ENCODE results near the gene ABI3BP.
"Not testable (repeated sequence)": the region's sequence is repeated elsewhere in the genome, so short reads cannot be mapped to it uniquely, and the experiment has no call there.

Gene ABI3BP

GRCh38 chr3:100978011-100978659 lies 15.1 kb downstream of the ABI3BP start:
- DNase-seq = no peak

GRCh38 chr3:100976611-100977010 lies 16.6 kb downstream of the ABI3BP start:
- no peak for DNase-seq

GRCh38 chr3:100975714-100976113 lies 17.5 kb downstream of the ABI3BP start:
- no peak for DNase-seq

GRCh38 chr3:100973594-100973993 lies 19.6 kb downstream of the ABI3BP start:
- DNase-seq = no peak

- DNase-seq = no peak
Measured at GRCh38 chr3:100972867-100973266, 20.4 kb downstream of the ABI3BP start.

GRCh38 chr3:100972301-100972844 lies 20.8 kb downstream of the ABI3BP start:
- DNase-seq = no peak

GRCh38 chr3:100971798-100972197 lies 21.4 kb downstream of the ABI3BP start:
- no peak for DNase-seq

- DNase-seq = no peak
Measured at GRCh38 chr3:100970477-100970990, 22.7 kb downstream of the ABI3BP start.

GRCh38 chr3:100968932-100969906 lies 24.0 kb downstream of the ABI3BP start:
- no peak for DNase-seq

GRCh38 chr3:100966807-100967206 lies 26.4 kb downstream of the ABI3BP start:
- DNase-seq = no peak

GRCh38 chr3:100966049-100966491 lies 27.2 kb downstream of the ABI3BP start:
- DNase-seq = no peak

GRCh38 chr3:100963041-100963440 lies 30.2 kb downstream of the ABI3BP start:
- DNase-seq = no peak

- no peak for DNase-seq
Measured at GRCh38 chr3:100957261-100957986, 35.8 kb downstream of the ABI3BP start.

GRCh38 chr3:100956276-100956675 lies 36.9 kb downstream of the ABI3BP start:
- no peak for DNase-seq

GRCh38 chr3:100954990-100955389 lies 38.2 kb downstream of the ABI3BP start:
- no peak for DNase-seq

- DNase-seq = no peak
Measured at GRCh38 chr3:100954199-100954935, 38.9 kb downstream of the ABI3BP start.

GRCh38 chr3:100953103-100953502 lies 40.1 kb downstream of the ABI3BP start:
- no peak for DNase-seq

GRCh38 chr3:100947119-100947518 lies 46.1 kb downstream of the ABI3BP start:
- no peak for DNase-seq

- DNase-seq = not testable (repeated sequence)
Measured at GRCh38 chr3:100946096-100946495, 47.1 kb downstream of the ABI3BP start.

- no peak for DNase-seq
Measured at GRCh38 chr3:100941451-100941850, 51.8 kb downstream of the ABI3BP start.

- DNase-seq = no peak
Measured at GRCh38 chr3:100941041-100941440, 52.2 kb downstream of the ABI3BP start.

GRCh38 chr3:100936931-100937330 lies 56.3 kb downstream of the ABI3BP start:
- no peak for DNase-seq

All from effector CD4-positive, alpha-beta T cell (primary cell).